GM06990 (cell line): ENCODE data around the gene NPFF.

ENCODE experiments used
- DNase-seq: peaks from one replicate; pipeline ENCODE4 v3.0.0-alpha.2; 2011; ENCODE audit not compliant: insufficient read length; ENCODE audit errors: extremely low read depth
- H3K27me3 ChIP-seq: replicated peaks from 2 replicates; pipeline ENCODE4 v1.6.0; 2011; ENCODE audit warnings: low read length; ENCODE audit not compliant: control insufficient read depth, insufficient read depth
- H3K36me3 ChIP-seq: 2 replicates; pipeline ENCODE4 v1.5.1; 2011; ENCODE audit warnings: low read length; ENCODE audit not compliant: control insufficient read depth, insufficient read depth
- H3K4me3 ChIP-seq: replicated peaks from 2 replicates; pipeline ENCODE4 v1.5.1; 2011; ENCODE audit warnings: low read depth, mild to moderate bottlenecking, control low read depth, low read length
- CTCF ChIP-seq: IDR thresholded peaks from 2 replicates; pipeline ENCODE4 v1.5.1; 2011; ENCODE audit warnings: low read length, control low read depth, mild to moderate bottlenecking, inconsistent platforms; ENCODE audit not compliant: insufficient read depth, poor library complexity, severe bottlenecking

Gene NPFF

DNA sequence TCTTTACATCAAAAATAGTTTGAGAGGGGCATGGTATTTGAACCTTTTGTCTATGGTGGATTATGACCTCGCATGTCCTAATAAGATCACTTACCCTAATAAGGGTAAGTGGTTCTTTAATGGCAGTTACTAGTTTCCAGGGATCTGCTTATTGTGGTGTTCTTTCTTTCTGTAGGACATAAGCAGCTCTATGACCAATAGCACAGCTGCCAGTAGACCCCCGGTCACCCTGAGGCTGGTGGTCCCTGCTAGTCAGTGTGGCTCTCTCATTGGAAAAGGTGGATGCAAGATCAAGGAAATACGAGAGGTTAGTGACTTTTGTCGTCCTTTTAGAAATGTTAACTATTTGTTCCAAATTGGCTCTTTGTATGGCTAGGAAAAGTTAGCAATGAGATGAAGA is 48.2 kb downstream of the NPFF start:
- DNase-seq, result no peak
- Histone ChIP-seq H3K27me3 (no peaks in the 10 kb centered on the region), H3K4me3 (no peak overlapping the region), H3K36me3 (peaks cover 54% of the 10 kb centered on the region)
- no peak for TF ChIP-seq CTCF
